ENCODE data around the gene C16orf96. TPM values are rescaled to one million over a fixed set of nuclear protein-coding genes. Genes with fewer than 3 reads are reported as not detected.

Gene C16orf96
- total and polyA plus RNA-seq, 2 donors (not counting 1 experiment from before 2014, with no cell fraction given) = 0.31 to 0.79 TPM

GRCh38 chr16:4641306-4641687 is 85.2 kb downstream of the C16orf96 start:
- Histone ChIP-seq H2AFZ (ENCODE audit: insufficient read depth, low read depth, low read length, poor library complexity, severe bottlenecking) (no peak overlapping the region), H3K27me3 (replicated peaks in 1 of 4; ENCODE audit: control extremely low read depth in 1 of 4, control insufficient read depth in 3 of 4, insufficient read depth in 4 of 4, low read length in 3 of 4) (no peaks in the 10 kb centered on the region), H3K9me3 (ENCODE audit: control extremely low read depth in 1 of 3, control insufficient read depth in 2 of 3, insufficient read depth in 1 of 3, low read length in 2 of 3) (no peaks in the 10 kb centered on the region), H3K4me1 (ENCODE audit: control insufficient read depth in 2 of 2, insufficient read depth in 2 of 2, low read length in 2 of 2) (peaks cover 9 to 17% of the 10 kb centered on the region in 2 donors), H3K79me2 (ENCODE audit: control insufficient read depth, insufficient read depth, low read length) (peaks cover 94% of the 10 kb centered on the region), H3K36me3 (replicated peaks in 1 of 2; ENCODE audit: control extremely low read depth in 1 of 2, control insufficient read depth in 1 of 2, extremely low read depth in 1 of 2, insufficient read depth in 2 of 2, low read length in 1 of 2) (peaks cover 0 to 7% of the 10 kb centered on the region in 2 experiments), H4K20me1 (ENCODE audit: control insufficient read depth, insufficient read depth, low read length, poor library complexity, severe bottlenecking) (peaks cover 86% of the 10 kb centered on the region), H3K4me2 (replicated peaks; ENCODE audit: low read depth, low read length, poor library complexity, severe bottlenecking) (peak overlapping the region; percentile 3), H3K9ac (ENCODE audit: low read length) (no peak overlapping the region), H3K27ac (ENCODE audit: low read length in 2 of 2) (peak overlapping the region in 1 of 2 donors; percentile 48), H3K4me3 (ENCODE audit: control extremely low read depth in 1 of 5, extremely low read depth in 1 of 5, insufficient read depth in 1 of 5, low read depth in 2 of 5, low read length in 4 of 5) (no peak overlapping the region)
- Mint-ChIP-seq H3K27ac (no peak overlapping the region), H3K4me3 (no peak overlapping the region), H3K9me3 (ENCODE audit: insufficient read depth) (no peaks in the 10 kb centered on the region), H3K4me1 (peaks cover 20% of the 10 kb centered on the region), H3K27me3 (no peaks in the 10 kb centered on the region)
- ChIA-PET POLR2A (interaction anchor here (0.6 kb wide), 1 partner anchor 134 kb away, joined by 4 read pairs; no protein-coding TSS in a partner anchor), CTCF (interaction anchor here (1.1 to 1.2 kb wide), 2 partner anchors 17 to 314 kb away, joined by 3 read pairs; partner anchors contain the start of gene MGRN1)
- DNase-seq = no peak
- no peak for ATAC-seq (ENCODE audit: low read depth)
- 98% methylated on average over 4 of the region's 5 CpGs for WGBS (ENCODE audit: insufficient coverage)
- intact Hi-C loops (cut with micrococcal nuclease) = no loop called here
- TF ChIP-seq EZH2 (IDR thresholded peaks at IDR 0.05; ENCODE audit: borderline replicate concordance, insufficient read depth, low read depth, low read length, poor library complexity, severe bottlenecking) = no peak
- TF ChIP-seq CTCF (IDR thresholded peaks at IDR 0.05) = no peak

- Histone ChIP-seq H4K20me1 (ENCODE audit: control insufficient read depth, insufficient read depth, low read length, poor library complexity, severe bottlenecking) (peaks cover 86% of the 10 kb centered on the region), H2AFZ (ENCODE audit: insufficient read depth, low read depth, low read length, poor library complexity, severe bottlenecking) (no peak overlapping the region), H3K9ac (ENCODE audit: low read length) (no peak overlapping the region), H3K4me3 (ENCODE audit: control extremely low read depth in 1 of 5, extremely low read depth in 1 of 5, insufficient read depth in 1 of 5, low read depth in 2 of 5, low read length in 4 of 5) (no peak overlapping the region), H3K27ac (ENCODE audit: low read length in 2 of 2) (peak overlapping the region in 1 of 2 donors; percentile 48), H3K4me2 (replicated peaks; ENCODE audit: low read depth, low read length, poor library complexity, severe bottlenecking) (peak overlapping the region; percentile 54), H3K9me3 (ENCODE audit: control extremely low read depth in 1 of 3, control insufficient read depth in 2 of 3, insufficient read depth in 1 of 3, low read length in 2 of 3) (no peaks in the 10 kb centered on the region), H3K79me2 (ENCODE audit: control insufficient read depth, insufficient read depth, low read length) (peaks cover 94% of the 10 kb centered on the region), H3K4me1 (ENCODE audit: control insufficient read depth in 2 of 2, insufficient read depth in 2 of 2, low read length in 2 of 2) (peaks cover 9 to 17% of the 10 kb centered on the region in 2 donors), H3K36me3 (replicated peaks in 1 of 2; ENCODE audit: control extremely low read depth in 1 of 2, control insufficient read depth in 1 of 2, extremely low read depth in 1 of 2, insufficient read depth in 2 of 2, low read length in 1 of 2) (peaks cover 0 to 13% of the 10 kb centered on the region in 2 experiments), H3K27me3 (replicated peaks in 1 of 4; ENCODE audit: control extremely low read depth in 1 of 4, control insufficient read depth in 3 of 4, insufficient read depth in 4 of 4, low read length in 3 of 4) (no peaks in the 10 kb centered on the region)
- Mint-ChIP-seq H3K27ac (no peak overlapping the region), H3K4me1 (peaks cover 20% of the 10 kb centered on the region), H3K27me3 (no peaks in the 10 kb centered on the region), H3K4me3 (no peak overlapping the region), H3K9me3 (ENCODE audit: insufficient read depth) (no peaks in the 10 kb centered on the region)
- ChIA-PET POLR2A (interaction anchor here (0.6 kb wide), 1 partner anchor 134 kb away, joined by 4 read pairs; no protein-coding TSS in a partner anchor), CTCF (interaction anchor here (0.6 to 0.7 kb wide), 2 partner anchors 27 to 108 kb away, joined by 3 to 5 read pairs; no protein-coding TSS in a partner anchor)
- ATAC-seq (ENCODE audit: low read depth) (no peak), DNase-seq (peak; percentile 44)
- no peak for TF ChIP-seq CTCF (IDR thresholded peaks at IDR 0.05)
- no peak for TF ChIP-seq EZH2 (IDR thresholded peaks at IDR 0.05; ENCODE audit: borderline replicate concordance, insufficient read depth, low read depth, low read length, poor library complexity, severe bottlenecking)
- WGBS (ENCODE audit: insufficient coverage) = 19% methylated on average over 7 of the region's 14 CpGs
- intact Hi-C loops (cut with micrococcal nuclease) = no loop called here
These were observed 85.8 kb downstream of the C16orf96 start for GRCh38 chr16:4641895-4642294.
